ENCODE data around the gene B4GAT1.

DNA sequence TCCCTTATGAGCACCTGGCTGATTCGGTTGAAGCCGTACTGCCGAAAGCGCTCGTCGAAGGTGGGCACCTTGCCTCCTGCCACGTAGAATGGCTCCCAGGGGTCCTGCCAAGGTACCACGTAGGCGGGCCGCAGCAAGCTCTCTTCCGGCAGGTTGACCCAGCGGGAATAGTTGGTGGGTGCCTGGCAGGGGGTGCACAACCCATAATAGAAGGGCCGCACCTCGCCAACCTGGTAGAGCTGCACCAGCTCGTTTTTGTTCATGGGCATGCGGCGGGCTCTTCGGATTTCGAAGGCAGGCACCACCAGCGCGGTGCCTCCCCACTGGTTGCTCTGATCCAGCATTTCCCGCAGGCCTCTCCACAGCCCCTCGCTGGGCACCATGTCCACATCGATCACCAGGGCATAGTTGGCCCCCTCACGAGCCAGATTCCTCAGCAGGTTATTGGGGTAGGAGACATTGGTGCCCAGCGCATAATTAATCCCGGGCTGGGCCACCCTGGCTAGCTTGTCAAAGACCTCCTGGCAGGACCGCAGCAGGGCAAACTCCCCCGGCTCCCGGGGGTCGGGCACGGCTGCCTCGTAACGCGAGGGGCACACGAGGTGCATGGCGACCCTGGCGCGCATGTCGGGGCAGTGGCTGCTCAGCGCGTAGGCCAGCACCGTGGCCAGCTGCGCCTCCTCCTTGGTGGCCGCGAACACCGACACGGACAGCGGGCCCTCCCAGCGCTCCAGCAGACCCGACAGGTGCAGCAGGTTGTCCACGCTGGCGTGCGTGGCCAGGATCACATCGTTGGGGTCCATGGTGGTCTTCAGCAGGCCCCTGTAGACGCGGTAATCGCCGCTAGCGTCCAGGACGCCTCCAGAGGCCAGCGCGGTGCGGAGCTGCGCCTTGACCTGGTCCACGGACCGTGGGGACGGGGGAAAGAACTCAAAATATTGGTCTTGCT is 679 bp downstream of the B4GAT1 start:
- TF ChIP-seq CHD1 (IDR thresholded peaks at IDR 0.05; ENCODE audit: low read depth, low read length) (no peak), RELB (IDR thresholded peaks at IDR 0.05; ENCODE audit: low read depth) (no peak), CREM (IDR thresholded peaks at IDR 0.05; ENCODE audit: low read depth) (no peak), RFX5 (IDR thresholded peaks at IDR 0.05; ENCODE audit: low read depth, low read length) (no peak), RCOR1 (conservative IDR thresholded peaks at IDR 0.05; ENCODE audit: low read depth, low read length) (no peak)
- TF ChIP-seq, protein P1, sequence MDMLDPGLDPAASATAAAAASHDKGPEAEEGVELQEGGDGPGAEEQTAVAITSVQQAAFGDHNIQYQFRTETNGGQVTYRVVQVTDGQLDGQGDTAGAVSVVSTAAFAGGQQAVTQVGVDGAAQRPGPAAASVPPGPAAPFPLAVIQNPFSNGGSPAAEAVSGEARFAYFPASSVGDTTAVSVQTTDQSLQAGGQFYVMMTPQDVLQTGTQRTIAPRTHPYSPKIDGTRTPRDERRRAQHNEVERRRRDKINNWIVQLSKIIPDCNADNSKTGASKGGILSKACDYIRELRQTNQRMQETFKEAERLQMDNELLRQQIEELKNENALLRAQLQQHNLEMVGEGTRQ (IDR thresholded peaks at IDR 0.05; ENCODE audit: borderline replicate concordance, low read depth, low read length), result no peak
